ENCODE results near the gene GNA12. TPM values are rescaled to one million over a fixed set of nuclear protein-coding genes. Genes with fewer than 3 reads are reported as not detected.

GNA12 gene
- total and polyA plus RNA-seq, 4 donors = 3.7 to 19.0 (median 11.3) TPM

GRCh38 chr7:2792235-2792634 is 51.9 kb downstream of the GNA12 start (continued):
- no peak for TF ChIP-seq CTCF (IDR thresholded peaks at IDR 0.05; ENCODE audit: low read depth, low read length, missing input control)
- TF ChIP-seq RAD21 (IDR thresholded peaks at IDR 0.05) = no peak
- no peak for TF ChIP-seq TAF1 (conservative IDR thresholded peaks at IDR 0.05)
- no peak for TF ChIP-seq SP1 (IDR thresholded peaks at IDR 0.05)
- TF ChIP-seq YY1 (IDR thresholded peaks at IDR 0.05) = no peak
- TF ChIP-seq EGR1 (IDR thresholded peaks at IDR 0.05; ENCODE audit: low read depth in 2 of 2) = no peak
- no peak for TF ChIP-seq HNF4A (conservative IDR thresholded peaks at IDR 0.05)

- WGBS = 94% methylated on average over 5 of the region's 5 CpGs
- no peak for DNase-seq (ENCODE audit: low spot score)
- Histone ChIP-seq H3K36me3 (ENCODE audit: control insufficient read depth in 4 of 4, insufficient read depth in 3 of 4, low read depth in 1 of 4, low read length in 3 of 4) (peaks cover 3 to 16% (median 8%) of the 10 kb centered on the region in 4 donors), H3K9me3 (ENCODE audit: control insufficient read depth in 4 of 4, low read length in 3 of 4) (no peaks in the 10 kb centered on the region), H3K27ac (ENCODE audit: low read depth in 1 of 2, low read length in 2 of 2) (no peak overlapping the region), H3K27me3 (ENCODE audit: control insufficient read depth in 4 of 4, insufficient read depth in 4 of 4, low read length in 3 of 4) (no peaks in the 10 kb centered on the region), H3K4me3 (ENCODE audit: low read depth in 1 of 3, low read length in 3 of 3) (no peak overlapping the region), H3K4me1 (ENCODE audit: control insufficient read depth in 4 of 4, insufficient read depth in 4 of 4, low read length in 3 of 4) (no peaks in the 10 kb centered on the region), H3K9ac (ENCODE audit: low read depth in 1 of 2, low read length in 2 of 2) (no peak overlapping the region)
- no peak for TF ChIP-seq RXRA (IDR thresholded peaks at IDR 0.05)
- TF ChIP-seq HNF4G (IDR thresholded peaks at IDR 0.05) = no peak
- TF ChIP-seq TAF1 (conservative IDR thresholded peaks at IDR 0.05) = no peak
- TF ChIP-seq ATF3 (IDR thresholded peaks at IDR 0.05) = no peak
- TF ChIP-seq JUND (IDR thresholded peaks at IDR 0.05) = no peak
- no peak for TF ChIP-seq EGR1 (IDR thresholded peaks at IDR 0.05; ENCODE audit: low read depth in 2 of 2)
- no peak for TF ChIP-seq CTCF (IDR thresholded peaks at IDR 0.05; ENCODE audit: low read depth, low read length, missing input control)
- no peak for TF ChIP-seq GABPA (IDR thresholded peaks at IDR 0.05 in 1 of 2, conservative IDR thresholded peaks at IDR 0.05 in 1 of 2)
- TF ChIP-seq MAX (IDR thresholded peaks at IDR 0.05) = no peak
- no peak for TF ChIP-seq SP1 (IDR thresholded peaks at IDR 0.05)
- no peak for TF ChIP-seq FOXA2 (IDR thresholded peaks at IDR 0.05)
- TF ChIP-seq NR2F2 (IDR thresholded peaks at IDR 0.05) = no peak
- no peak for TF ChIP-seq REST (IDR thresholded peaks at IDR 0.05)
- no peak for TF ChIP-seq YY1 (IDR thresholded peaks at IDR 0.05)
Measured at GRCh38 chr7:2791390-2791789, 52.7 kb downstream of the GNA12 start.

Data from liver (tissue), 9 donors.